GM21529 (cell line): ENCODE measurements around the gene CEBPG.
A peak's percentile ranks its signal among the peaks of the same experiment; 100 is the strongest.

ENCODE experiments used
- ATAC-seq: cut with Tn5 transposase; IDR thresholded peaks from one replicate; pipeline ENCODE4 v1.9.1; 2021; ENCODE audit not compliant: unreplicated experiment

CEBPG gene

DNA sequence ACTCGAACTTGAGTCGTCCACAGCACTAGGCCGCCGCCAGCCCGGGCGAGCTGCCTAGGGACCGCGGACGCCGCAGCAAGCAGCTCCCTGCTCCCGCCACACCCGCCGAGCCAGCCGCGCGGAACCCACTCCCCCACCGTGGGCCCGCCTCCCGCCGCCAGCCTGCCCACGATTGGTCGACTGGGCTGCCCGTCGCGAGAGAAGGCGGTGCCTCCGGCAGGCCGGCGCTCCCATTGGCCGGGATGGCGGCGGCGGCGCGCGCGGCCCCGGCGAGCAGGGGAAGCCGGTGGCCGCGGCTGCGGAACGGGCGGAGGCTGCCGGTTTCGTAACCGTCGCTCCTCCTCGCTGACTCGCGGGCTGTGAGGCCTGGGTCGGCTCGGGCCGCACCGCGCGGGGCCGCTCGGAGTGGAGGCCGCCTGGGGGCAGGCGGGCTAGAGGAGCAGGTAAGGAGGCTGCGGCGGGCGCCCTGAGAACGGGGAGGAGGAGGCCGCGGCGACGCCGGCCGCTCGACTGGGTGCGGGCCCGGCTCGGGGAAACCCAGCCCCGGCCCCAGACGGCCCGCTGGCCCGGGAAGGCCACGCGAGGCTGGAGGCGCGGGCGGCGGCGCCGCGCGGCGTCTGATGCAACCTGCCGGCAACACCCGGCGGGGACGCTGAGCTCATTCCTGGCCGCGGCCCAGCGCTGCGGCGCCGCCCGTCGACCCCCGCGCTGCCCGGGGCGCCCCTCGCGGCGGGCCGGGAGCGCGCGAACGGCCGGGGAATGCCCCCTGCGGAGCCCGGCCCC lies at the start of gene CEBPG:
TSS of gene CEBPG (plus strand) at position 257 of the 783 bp plus-strand sequence. CDS start 5,531 bp downstream, outside the sequence.
- ATAC-seq = peak; percentile 85

DNA sequence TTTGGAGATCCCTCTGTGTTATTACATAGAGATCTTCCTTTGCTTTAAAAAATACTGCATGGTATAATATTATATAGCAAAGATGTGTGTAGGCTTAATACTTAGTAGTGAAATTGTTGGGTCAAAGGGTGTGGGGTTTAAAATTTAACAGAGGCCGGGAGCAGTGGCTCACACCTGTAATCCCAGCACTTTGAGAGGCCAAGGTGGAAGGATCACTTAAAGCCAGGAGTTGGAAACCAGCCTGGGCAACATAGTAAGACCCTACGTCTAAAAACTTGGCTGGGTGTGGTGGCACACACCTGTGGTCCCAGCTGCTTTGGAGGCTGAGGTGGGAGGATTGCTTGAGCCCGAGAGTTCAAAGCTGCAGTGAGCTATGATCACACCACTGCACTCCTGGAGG lies 48.9 kb upstream of the CEBPG start:
- no peak for ATAC-seq

DNA sequence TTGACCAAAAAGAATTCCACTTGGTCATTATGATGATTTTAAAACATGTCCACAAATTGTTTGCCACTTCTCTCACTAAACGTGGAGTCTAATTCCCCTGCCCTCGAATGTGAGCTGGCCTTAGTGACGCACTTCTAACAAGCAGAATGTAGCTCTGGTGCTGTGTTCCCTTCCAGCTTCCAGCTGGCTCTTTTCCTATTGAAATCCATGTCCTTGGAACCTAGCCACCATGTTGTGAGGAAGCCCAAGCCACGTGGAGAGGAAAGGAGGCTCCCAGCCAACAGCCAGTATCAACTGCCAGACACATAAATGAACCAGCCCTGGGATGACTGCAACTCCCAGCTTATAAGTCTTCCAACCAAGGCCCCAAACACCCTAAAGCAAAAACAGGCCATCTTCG lies 47.6 kb upstream of the CEBPG start:
- ATAC-seq = no peak

DNA sequence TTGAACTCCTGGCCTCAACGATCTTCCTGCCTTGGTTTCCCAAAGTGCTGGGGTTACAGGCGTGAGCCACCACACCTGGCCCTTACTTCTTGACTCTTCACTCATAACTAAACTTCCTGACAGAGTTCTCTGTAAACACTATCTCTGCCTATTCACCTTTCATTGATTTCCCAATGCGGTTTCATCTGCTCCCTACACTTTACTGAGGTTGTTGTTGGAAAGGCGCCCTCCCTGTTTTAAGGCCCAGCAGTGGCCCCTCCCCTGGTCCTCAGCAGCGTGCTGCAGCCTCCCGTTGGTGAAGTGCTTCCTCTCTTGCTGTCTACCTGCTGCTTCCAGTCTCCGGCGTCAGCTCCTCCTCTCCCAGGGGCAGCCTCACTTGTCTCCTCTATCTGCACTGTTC lies 44.4 kb upstream of the CEBPG start:
- ATAC-seq = no peak

DNA sequence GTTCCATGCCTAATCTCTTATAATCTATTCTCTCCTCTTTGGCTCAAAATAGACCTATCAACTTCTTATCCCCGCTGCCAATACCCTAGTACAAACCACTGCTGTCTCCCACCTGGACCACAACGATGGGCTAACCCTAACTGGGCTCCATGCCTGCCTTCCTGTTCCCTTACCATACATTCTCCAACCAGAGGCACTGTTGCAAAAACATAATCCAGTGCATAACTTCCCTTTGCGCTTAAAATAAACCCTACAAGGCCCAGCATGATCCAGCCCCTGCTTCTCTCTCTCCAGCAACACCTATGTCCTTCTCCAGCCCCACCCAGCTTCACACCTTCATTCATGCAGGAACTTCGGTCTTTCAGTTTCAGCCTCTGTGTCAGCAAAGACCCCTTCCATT lies 43.8 kb upstream of the CEBPG start:
- ATAC-seq = no peak

DNA sequence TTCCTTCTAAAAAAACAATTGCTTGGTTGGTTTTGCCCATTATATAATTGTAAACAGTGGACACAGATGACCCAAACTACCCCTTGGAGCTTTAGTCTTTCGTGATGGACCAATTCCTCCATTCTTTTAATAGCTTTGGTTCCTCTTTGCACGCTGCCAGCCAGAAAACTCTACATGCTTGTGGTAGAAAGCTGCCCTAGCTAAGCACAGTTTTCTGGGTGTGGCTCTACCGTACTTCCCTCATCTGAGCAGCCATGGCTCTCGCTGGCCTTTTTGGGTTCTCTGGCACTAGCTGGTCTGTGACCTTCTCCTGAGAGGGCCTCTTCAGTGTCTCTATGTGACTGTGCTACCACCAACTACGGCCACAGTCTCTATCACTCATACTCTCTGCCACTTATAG lies 41.3 kb upstream of the CEBPG start:
- no peak for ATAC-seq

DNA sequence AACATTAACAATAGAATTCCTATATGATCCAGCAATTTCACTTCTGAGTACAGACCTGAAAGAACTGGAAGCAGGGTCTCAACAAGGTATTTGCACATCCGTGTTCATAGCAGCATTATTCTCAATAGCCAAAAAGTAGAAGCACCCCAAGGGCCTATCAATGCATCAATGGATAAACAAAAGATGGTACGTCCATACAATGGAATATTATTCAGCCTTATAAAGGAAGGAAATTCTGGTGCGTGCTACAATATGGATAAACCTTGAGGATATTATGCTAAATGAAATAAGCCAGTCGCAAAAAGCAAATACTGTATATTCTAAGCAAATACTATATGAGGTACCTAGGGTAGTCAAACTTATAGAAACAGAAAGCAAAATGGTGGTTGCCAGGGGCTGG lies 40.4 kb upstream of the CEBPG start:
- ATAC-seq = no peak

DNA sequence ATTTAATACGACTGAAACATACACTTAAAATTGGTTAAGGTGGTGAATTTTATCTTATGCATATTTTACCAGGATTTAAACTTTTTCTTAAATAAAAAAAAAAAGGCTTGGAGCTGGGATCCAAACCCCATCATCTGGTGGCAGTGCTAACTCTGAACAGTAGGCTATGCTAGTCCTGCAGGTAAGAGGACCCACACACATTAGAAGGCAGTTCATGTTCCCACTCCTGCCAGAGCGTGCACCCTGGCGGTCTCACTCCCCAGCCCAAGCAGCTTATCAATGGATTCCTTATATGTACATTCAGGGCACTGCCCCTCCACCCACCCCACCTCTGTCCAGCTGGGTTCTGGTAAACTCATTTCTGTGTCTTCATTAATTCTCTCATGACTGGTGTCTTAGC lies 39.9 kb upstream of the CEBPG start:
- no peak for ATAC-seq

DNA sequence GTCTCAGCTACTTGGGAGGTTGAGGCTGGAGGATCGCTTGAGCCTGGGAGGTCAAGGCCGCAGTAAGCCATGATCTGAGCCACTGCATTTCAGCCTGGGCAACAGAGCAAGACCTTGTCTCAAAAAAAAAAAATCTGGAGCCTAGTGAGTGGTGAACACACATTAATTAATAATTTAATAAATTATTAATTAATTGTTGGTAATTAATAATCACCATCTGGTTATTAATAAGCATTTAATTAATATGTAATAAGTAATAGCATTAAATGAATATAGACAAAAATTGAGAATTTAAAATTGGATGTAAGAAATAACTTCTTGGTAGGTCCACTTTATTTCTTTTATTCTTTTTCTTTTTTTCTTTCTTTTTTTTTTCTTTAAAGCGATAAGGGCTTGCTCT lies 39.2 kb upstream of the CEBPG start:
- ATAC-seq = no peak

DNA sequence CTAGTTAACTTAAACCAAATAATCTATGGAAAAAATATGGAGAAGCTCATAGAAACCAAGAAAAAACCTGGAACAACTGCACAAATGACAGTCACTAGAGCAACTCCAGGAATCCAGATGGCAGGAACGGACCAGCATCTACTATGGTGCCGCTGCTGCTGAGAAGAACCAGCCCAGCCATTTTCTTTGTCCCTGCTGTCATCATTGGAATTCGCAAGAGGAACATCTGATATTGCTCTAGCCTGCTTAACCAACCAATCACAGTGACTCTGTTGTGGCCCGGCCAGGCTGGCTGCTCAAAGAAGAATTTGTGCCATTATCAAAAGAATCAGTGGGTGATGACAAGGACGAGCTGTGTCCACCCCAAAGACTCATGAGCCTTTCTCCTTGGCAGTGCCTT lies 38.1 kb upstream of the CEBPG start:
- no peak for ATAC-seq

DNA sequence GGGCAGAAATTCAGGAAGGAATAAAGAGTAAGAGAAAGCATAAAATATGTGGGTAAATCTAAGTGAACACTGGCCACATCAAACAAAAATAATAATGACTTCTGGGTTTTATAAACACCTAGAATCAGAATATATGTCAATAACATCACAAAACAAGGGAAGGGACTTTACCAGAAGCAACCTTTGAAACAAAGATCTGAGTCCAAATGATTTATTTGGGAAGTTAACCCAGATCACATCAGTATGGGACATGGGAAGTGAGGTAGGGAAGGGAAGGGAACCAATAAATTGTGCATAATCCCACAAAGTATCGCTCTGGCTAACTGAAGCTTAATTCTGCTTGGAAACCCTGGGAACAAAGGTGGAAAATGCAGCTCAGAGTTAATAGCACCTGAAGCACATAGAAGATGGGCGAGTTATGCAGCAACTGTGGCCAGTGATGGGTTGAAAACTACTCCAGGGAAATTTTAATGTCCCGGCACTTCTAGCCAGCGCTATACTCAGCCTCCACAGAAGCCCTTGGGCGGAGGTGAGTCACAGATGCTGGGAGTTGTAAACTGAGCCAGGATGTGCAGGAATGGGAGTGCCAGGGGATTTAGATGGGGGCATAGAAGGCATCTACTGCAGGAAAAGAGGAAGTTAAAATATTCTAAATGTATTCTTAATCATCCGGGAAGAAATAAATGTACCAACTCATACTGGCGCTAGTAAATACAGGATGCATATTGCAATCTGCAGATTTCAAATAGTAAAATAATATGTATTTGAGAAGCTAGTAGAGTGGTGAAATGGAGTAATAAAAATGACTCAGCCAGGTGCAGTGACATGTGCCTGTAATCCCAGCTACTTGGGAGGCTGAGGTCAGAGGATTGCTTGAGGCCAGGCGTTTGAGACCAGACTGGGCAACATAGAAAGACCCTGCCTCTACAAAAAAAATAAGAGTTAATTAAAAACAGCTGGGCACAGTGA lies 34.2 kb upstream of the CEBPG start:
- no peak for ATAC-seq

DNA sequence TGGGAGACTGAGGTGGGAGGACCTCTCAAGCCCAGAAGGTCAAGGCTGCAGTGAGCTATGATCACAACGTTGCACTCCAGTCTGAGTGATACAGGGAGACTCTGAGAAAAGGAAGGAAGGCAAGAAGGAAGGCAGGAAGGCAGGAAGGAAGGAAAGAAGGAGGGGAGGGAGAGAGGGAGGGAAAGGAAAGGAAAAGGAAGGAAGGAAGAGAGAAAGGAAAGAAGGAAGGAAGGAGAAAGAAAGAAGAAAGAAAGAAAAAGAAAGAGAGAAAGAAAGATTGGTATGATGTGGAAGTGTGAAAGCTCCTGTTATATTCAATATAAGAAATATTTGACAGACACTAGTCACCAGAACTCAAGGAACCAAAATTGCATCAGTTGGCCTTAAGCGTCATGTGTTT lies 32.5 kb upstream of the CEBPG start:
- no peak for ATAC-seq

DNA sequence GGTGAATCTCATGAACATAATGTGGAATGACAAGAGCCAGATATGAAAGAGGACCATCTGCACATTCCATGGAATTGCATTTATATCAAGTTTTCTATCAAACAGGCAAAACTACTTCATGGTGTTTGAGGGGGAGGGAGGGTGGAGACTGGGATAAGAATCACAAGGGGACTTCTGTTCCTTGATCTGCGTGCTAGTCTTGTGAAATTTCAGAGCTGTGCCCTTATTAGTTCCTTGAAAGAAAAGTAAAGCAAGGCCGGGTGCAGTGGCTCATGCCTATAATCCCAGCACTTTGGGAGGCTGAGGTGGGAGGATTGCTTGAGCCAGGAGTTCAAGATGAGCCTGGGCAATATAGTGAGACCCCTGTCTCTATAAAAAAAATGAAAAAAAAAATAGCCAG lies 30.2 kb upstream of the CEBPG start:
- no peak for ATAC-seq

DNA sequence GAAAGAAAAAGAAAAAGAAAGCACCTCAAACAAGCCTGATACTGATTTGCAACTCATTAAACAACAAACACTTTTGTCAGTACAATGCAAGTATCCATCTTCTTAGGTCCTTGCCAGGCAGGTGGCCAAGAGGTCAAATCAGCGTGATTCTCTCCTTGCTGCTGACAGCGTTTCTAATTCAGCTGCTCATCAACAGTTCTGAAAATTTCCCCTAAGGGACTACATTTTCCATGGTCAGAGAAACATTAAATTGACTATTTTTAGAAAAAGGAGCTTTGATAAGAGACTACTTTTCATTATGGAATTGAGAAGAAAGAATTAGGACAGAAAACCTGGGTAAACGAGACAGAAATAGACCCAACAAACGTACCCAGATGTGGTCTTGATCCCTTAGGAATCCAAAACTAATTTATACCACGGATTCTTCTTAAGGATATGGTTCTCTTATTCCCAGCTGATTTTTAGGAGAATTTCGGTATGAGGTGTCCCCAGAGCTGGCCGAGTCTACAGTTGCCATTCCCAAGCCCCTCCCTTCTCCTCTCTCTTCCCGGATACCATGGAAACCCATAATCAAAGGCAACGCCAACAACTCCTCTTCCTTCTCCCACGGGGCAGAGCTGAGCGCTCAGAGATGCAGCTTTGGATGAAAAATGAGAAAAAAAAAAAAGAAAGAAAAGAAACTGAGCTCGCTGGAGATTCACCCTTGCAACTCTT lies 29.5 kb upstream of the CEBPG start:
- ATAC-seq = no peak

DNA sequence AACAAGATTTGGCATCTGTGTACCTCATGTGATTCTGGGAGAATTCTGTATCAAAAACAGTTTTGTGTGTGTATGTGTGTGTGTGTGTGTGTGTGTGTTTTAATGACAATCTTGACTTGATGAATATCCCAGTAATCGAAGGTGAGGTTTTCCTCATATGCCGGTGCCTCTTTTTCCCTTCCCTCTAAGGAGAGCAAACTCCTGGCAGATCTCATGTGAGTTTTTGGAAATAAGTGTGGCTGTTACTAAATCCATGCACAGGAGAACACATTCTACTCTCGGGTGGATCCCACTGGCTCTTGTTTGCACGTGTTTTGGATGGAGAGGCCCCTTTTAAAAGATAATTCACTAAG lies 29.0 kb upstream of the CEBPG start:
- ATAC-seq = no peak

DNA sequence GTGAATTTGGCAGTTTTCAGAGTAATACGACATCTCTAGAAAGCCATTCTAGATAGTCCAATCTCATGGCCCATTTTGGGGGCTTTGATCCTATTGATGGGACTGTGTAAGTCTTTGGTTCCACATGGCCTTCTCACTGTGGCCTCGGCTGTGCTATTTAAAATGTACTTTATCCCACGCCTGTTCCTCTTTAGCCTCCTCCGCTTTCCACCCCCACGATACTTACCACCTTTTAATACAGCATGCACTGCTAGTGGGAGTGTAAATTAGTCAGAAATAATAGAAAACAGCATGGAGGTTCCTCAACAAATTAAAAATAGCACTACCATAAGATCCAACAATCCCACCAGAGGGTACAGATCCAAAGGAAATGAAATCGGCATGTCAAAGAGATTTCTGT lies 28.3 kb upstream of the CEBPG start:
- ATAC-seq = no peak

DNA sequence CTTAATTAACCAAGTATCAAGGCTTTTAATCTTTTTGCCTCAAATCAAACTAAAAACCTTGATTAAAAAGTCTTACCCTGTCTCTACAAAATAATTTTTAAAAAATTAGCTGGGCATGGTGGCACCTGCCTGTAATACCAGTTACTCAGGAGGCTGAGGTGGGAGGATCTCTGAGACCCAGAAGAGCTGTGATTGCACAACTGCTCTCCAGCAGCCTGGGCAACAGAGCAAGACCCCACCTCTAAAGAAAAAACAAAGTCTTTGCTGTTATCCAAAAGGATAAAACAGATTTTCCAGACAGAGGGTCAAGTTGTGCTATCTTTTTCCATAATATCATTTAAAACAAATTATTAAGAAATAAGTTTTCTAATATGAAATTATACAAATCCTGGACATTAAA lies 26.8 kb upstream of the CEBPG start:
- ATAC-seq = no peak

DNA sequence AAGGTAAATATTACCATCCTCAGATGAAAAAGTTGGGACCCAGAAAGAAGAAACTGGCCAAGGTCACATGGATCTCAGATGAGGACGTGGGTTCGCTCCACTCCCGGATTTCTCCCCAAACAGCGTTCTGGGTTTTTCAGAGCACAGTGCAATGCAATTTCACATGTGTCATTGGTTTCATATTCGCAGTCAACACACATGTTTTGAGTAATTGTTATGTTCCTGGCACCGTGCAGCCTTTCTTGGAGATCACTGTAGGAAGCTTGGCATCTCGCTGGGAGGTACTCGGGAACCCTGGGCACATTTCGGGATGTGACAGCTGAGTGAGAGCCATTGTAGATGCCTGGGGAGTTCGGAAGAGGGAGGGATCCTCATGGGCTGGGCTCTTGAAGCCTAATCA lies 26.2 kb upstream of the CEBPG start:
- no peak for ATAC-seq

DNA sequence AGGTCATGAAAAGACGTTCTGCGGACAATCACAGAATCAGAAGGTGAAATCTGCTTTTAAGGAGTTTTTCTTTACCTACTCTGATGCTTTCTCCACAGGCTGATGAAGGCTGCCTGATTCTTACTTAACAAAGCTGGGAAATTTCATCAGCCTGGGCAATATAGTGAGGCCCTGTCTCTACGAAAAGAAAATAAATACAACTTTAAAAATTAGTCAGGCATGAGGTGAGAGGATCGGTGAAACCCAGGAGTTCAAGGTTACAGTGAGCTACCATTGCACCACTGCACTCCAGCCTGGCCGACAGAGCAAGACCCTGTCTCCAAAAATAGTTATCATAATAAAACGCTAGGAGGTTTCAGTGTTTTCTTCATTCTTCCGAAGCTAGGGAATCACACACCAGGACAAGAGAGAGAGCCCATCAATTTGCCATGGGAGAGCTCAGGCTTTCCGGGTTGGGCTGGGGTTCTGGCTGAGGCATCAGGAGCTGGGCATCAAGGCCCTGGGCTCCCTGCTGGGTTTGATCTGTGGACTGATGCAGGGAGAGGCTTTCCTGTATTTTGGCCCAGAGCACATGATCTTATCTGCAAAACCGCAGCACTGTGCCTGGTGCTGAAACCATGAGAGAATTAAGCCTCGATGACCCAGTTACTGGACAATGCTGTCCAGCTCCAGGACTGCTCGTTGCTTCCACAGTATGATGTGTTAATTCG lies 25.1 kb upstream of the CEBPG start:
- ATAC-seq = no peak

DNA sequence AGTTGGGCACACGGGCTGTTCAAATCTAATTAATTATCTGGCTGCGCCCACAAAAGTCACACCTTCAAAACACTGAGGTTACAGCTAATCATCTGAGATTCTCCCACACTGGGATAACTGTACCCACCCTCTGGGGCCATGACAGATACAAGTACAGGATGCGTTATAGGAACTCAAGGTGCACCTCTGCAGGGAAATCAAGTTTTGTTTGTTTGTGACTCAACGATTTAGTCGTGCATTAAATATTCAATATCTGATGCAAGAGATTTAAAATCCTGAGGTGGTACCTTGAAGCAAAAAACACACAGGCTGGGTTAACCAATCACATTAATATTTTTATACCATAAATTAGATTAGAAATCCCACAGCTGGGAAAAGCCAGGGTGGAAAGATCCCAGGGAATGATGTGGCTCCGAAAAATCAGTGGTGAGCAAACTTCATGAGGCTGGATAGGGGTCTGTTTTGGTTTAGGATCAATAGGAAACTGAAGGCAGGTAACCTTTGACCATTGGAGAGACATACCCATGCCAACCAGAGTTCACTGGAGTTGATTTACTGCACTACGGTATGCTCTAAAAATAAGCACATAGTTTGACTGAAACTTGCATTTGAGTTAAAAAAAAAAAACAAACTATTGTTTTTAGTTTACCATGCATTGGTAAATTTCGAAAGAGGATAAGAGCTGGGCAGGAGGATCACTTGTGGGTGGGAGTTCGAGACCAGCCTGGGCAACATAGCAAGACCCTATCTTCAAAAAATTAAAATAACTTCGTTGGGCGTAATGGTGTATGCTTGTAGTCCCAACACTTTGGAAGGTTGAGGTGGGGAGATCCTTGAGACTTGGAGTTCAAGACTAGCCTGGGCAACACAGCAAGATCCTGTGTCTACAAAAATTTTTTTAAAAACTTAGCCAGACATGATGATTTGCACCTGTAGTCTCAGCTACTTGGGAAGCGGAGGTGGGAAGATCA lies 23.9 kb upstream of the CEBPG start:
- ATAC-seq = no peak
